H9 (cell line): Measurements from ENCODE around the gene TEKT5. TPM values are rescaled to one million over a fixed set of nuclear protein-coding genes. Genes with fewer than 3 reads are reported as not detected.
A peak's percentile ranks its signal among the peaks of the same experiment; 100 is the strongest.

ENCODE experiments used
- DNase-seq: peaks from one replicate; pipeline ENCODE4 v3.0.0-alpha.2; 2017
- H2AFZ ChIP-seq: one replicate; pipeline ENCODE4 v1.6.1; 2013; ENCODE audit warnings: mild to moderate bottlenecking, low read length, control low read depth, moderate library complexity
- H2AK5ac ChIP-seq: 2 replicates; pipeline ENCODE4 v1.6.1; 2013; ENCODE audit warnings: low read length, control low read depth, mixed read lengths; ENCODE audit not compliant: insufficient read length
- H2BK120ac ChIP-seq: one replicate; pipeline ENCODE4 v1.6.1; 2013; ENCODE audit warnings: low read depth, mild to moderate bottlenecking, low read length, control low read depth, inconsistent platforms; ENCODE audit not compliant: poor library complexity, severe bottlenecking
- H2BK12ac ChIP-seq: 2 replicates; pipeline ENCODE4 v1.6.1; 2013; ENCODE audit warnings: low read length, control low read depth, mixed read lengths, low read depth; ENCODE audit not compliant: insufficient read length
- H2BK15ac ChIP-seq: 2 replicates; pipeline ENCODE4 v1.6.1; 2013; ENCODE audit warnings: low read depth, low read length, control low read depth
- H2BK20ac ChIP-seq: one replicate; pipeline ENCODE4 v1.6.1; 2013; ENCODE audit warnings: low read depth, mild to moderate bottlenecking, low read length, control low read depth, inconsistent platforms; ENCODE audit not compliant: poor library complexity, severe bottlenecking
- H2BK5ac ChIP-seq: 2 replicates; pipeline ENCODE4 v1.6.1; 2013; ENCODE audit warnings: low read length, control low read depth, mixed read lengths; ENCODE audit not compliant: insufficient read length
- H3K14ac ChIP-seq: 2 replicates; pipeline ENCODE4 v1.6.1; 2013; ENCODE audit warnings: low read length, control low read depth; ENCODE audit not compliant: insufficient read depth
- H3K18ac ChIP-seq: 2 replicates; pipeline ENCODE4 v1.6.1; 2013; ENCODE audit warnings: low read depth, mild to moderate bottlenecking, mixed read lengths, low read length, control low read depth; ENCODE audit not compliant: insufficient read length
- H3K23ac ChIP-seq: 2 replicates; pipeline ENCODE4 v1.6.1; 2013; ENCODE audit warnings: low read length, control low read depth, mixed read lengths, low read depth; ENCODE audit not compliant: insufficient read length
- H3K23me2 ChIP-seq: 2 replicates; pipeline ENCODE4 v1.6.1; 2013; ENCODE audit warnings: low read depth, mild to moderate bottlenecking, mixed read lengths, low read length, control low read depth; ENCODE audit not compliant: insufficient read length, poor library complexity, severe bottlenecking
- H3K27ac ChIP-seq: 2 replicates; pipeline ENCODE4 v1.5.1; 2013; ENCODE audit warnings: low read length, control low read depth, mixed read lengths, low read depth; ENCODE audit not compliant: insufficient read length
- H3K27me3 ChIP-seq: 2 replicates; pipeline ENCODE4 v1.6.1; 2013; ENCODE audit warnings: low read length, control low read depth, inconsistent platforms; ENCODE audit not compliant: insufficient read depth
- H3K4ac ChIP-seq: 2 replicates; pipeline ENCODE4 v1.6.1; 2013; ENCODE audit warnings: low read depth, mild to moderate bottlenecking, control low read depth, inconsistent platforms, low read length, moderate library complexity
- H3K4me1 ChIP-seq: 2 replicates; pipeline ENCODE4 v1.6.1; 2013; ENCODE audit warnings: low read length, control low read depth, inconsistent platforms; ENCODE audit not compliant: insufficient read depth
- H3K4me2 ChIP-seq: 2 replicates; pipeline ENCODE4 v1.6.1; 2013; ENCODE audit warnings: low read length, control low read depth, mixed read lengths; ENCODE audit not compliant: insufficient read length, insufficient read depth
- H3K56ac ChIP-seq: 2 replicates; pipeline ENCODE4 v1.6.1; 2013; ENCODE audit warnings: low read depth, mild to moderate bottlenecking, mixed read lengths, low read length, control low read depth; ENCODE audit not compliant: insufficient read length
- H3K79me1 ChIP-seq: 2 replicates; pipeline ENCODE4 v1.6.1; 2013; ENCODE audit warnings: low read depth, mild to moderate bottlenecking, moderate library complexity, low read length, control low read depth, inconsistent platforms; ENCODE audit not compliant: insufficient read depth, poor library complexity, severe bottlenecking
- H3K79me2 ChIP-seq: 2 replicates; pipeline ENCODE4 v1.6.1; 2013; ENCODE audit warnings: low read length, control low read depth, inconsistent platforms; ENCODE audit not compliant: insufficient read depth
- H3K9ac ChIP-seq: 2 replicates; pipeline ENCODE4 v1.6.1; 2013; ENCODE audit warnings: low read length, control low read depth, mixed read lengths; ENCODE audit not compliant: insufficient read length; ENCODE audit errors: extremely low read depth
- H3K9me3 ChIP-seq: one replicate; pipeline ENCODE4 v1.6.1; 2013; ENCODE audit warnings: low read depth, low read length, inconsistent platforms; ENCODE audit not compliant: control insufficient read depth
- H3T11ph ChIP-seq: one replicate; pipeline ENCODE4 v1.6.1; 2013; ENCODE audit warnings: mild to moderate bottlenecking, low read length, control low read depth, inconsistent platforms
- H4K20me1 ChIP-seq: one replicate; pipeline ENCODE4 v1.6.1; 2013; ENCODE audit not compliant: control insufficient read depth, insufficient read length, insufficient read depth
- H4K5ac ChIP-seq: 2 replicates; pipeline ENCODE4 v1.6.1; 2013; ENCODE audit warnings: low read depth, mild to moderate bottlenecking, mixed read lengths, low read length, control low read depth; ENCODE audit not compliant: insufficient read length
- H4K8ac ChIP-seq: replicated peaks from 2 replicates; pipeline ENCODE4 v1.6.1; 2013; ENCODE audit warnings: low read length, control low read depth, mixed read lengths, low read depth; ENCODE audit not compliant: insufficient read length
- H4K91ac ChIP-seq: 2 replicates; pipeline ENCODE4 v1.6.1; 2013; ENCODE audit warnings: low read depth, mild to moderate bottlenecking, moderate library complexity, mixed read lengths, low read length, control low read depth; ENCODE audit not compliant: insufficient read length
- H3K27ac Mint-ChIP-seq, 3 experiments: 2 replicates in 2 of 3; 3 replicates in 1 of 3; pipeline ENCODE4 v1.8.0; 2020 to 2021; ENCODE audit warnings: mixed read lengths in 3 of 3, mild to moderate bottlenecking in 1 of 3, moderate library complexity in 1 of 3
- H3K27me3 Mint-ChIP-seq: 2 replicates; pipeline ENCODE4 v1.8.0; 2021; ENCODE audit warnings: low read depth, mild to moderate bottlenecking, moderate library complexity, mixed read lengths
- H3K36me3 Mint-ChIP-seq, 3 experiments: 2 replicates in 2 of 3; 3 replicates in 1 of 3; pipeline ENCODE4 v1.8.0; 2020 to 2021; ENCODE audit warnings: low read depth in 3 of 3, mixed read lengths in 3 of 3; ENCODE audit not compliant: insufficient read depth in 1 of 3
- H3K4me1 Mint-ChIP-seq, 2 experiments: 2 replicates each; pipeline ENCODE4 v1.8.0; 2020; ENCODE audit warnings: mixed read lengths in 2 of 2
- H3K4me3 Mint-ChIP-seq, 2 experiments: 2 replicates in 1 of 2; 3 replicates in 1 of 2; pipeline ENCODE4 v1.8.0; 2020 to 2021; ENCODE audit warnings: mild to moderate bottlenecking in 2 of 2, mixed read lengths in 2 of 2, moderate library complexity in 1 of 2
- H3K9me3 Mint-ChIP-seq, 2 experiments: 2 replicates in 1 of 2; 3 replicates in 1 of 2; pipeline ENCODE4 v1.8.0; 2020; ENCODE audit warnings: mild to moderate bottlenecking in 2 of 2, mixed read lengths in 2 of 2, moderate library complexity in 1 of 2
- CTCF ChIP-seq: fragments of 200-600 bp; sonication (generic); conservative IDR thresholded peaks from 3 replicates; pipeline ENCODE4 v1.8.0; 2021; ENCODE audit warnings: antibody characterized with exemption, mild to moderate bottlenecking
- WGBS: extraction: QIAGEN DNeasy Blood & Tissue Kit; methylation state at CpG from one replicate; pipeline ENCODE4 v1.1.7; 2013; ENCODE audit warnings: missing lambda C conversion rate, low lambda C conversion rate, mixed read lengths; ENCODE audit not compliant: insufficient read length; ENCODE audit errors: extremely low coverage; 5-methylcytosine and 5-hydroxymethylcytosine counted together
- total RNA-seq: library from RNA; stranded (reverse); gene quantifications from 2 replicates; pipeline ENCODE4 v1.2.1, GENCODE V29; 2021

Gene TEKT5
- total RNA-seq, 1 experiment from 2014 or later, result 0.31 TPM

- Mint-ChIP-seq H3K4me3 (no peak overlapping the region; a peak in 1 of 5 replicates), H3K36me3 (0 out of 7 replicates have a peak, but pooled peaks cover 0 to 7% (median 0%) of the 10 kb centered on the region in 3 experiments), H3K9me3 (peaks cover 0 to 12% of the 10 kb centered on the region in 2 experiments; a peak in 2 of 5 replicates), H3K27me3 (peaks cover 34% of the 10 kb centered on the region), H3K4me1 (peaks cover 30 to 40% of the 10 kb centered on the region in 2 experiments), H3K27ac (peak overlapping the region in 2 of 3 experiments; percentile 56 to 94; a peak in 5 of 7 replicates)
- no peak overlapping the region for H2BK20ac ChIP-seq
- H2AFZ ChIP-seq, result no peak overlapping the region
- no peak overlapping the region for H3K4me2 ChIP-seq
- no CpG with 5 or more reads among the region's 7 CpGs for WGBS
- no peak overlapping the region for H2BK120ac ChIP-seq
- no peaks in the 10 kb centered on the region for H3K79me1 ChIP-seq
- no peak overlapping the region for H3K27ac ChIP-seq
- H3K56ac ChIP-seq, result no peak overlapping the region
- H4K91ac ChIP-seq, result no peak overlapping the region
- no peak overlapping the region for H2BK12ac ChIP-seq
- no peak overlapping the region for H2AK5ac ChIP-seq
- H3K4me1 ChIP-seq, result 0 out of 2 replicates have a peak, but pooled peaks cover 2% of the 10 kb centered on the region
- no peak overlapping the region for H3K18ac ChIP-seq
- H3K79me2 ChIP-seq, result no peaks in the 10 kb centered on the region
- H3K27me3 ChIP-seq, result no peaks in the 10 kb centered on the region
- no peaks in the 10 kb centered on the region for H3K23me2 ChIP-seq
- no peak overlapping the region for H2BK5ac ChIP-seq
- no peaks in the 10 kb centered on the region for H3K9me3 ChIP-seq
- no peak overlapping the region for H3K9ac ChIP-seq
- TF ChIP-seq CTCF, result no peak
- no peaks in the 10 kb centered on the region for H4K20me1 ChIP-seq
- H3K23ac ChIP-seq, result no peak overlapping the region
- no peak overlapping the region for H3T11ph ChIP-seq
- no peak overlapping the region for H4K8ac ChIP-seq
- H3K4ac ChIP-seq, result no peak overlapping the region
- no peak for DNase-seq
- no peak overlapping the region for H3K14ac ChIP-seq
- H4K5ac ChIP-seq, result no peak overlapping the region
- H2BK15ac ChIP-seq, result no peak overlapping the region
Measured at GRCh38 chr16:10642964-10643363, 51.8 kb downstream of the TEKT5 start.
